Measurements from ENCODE around the gene RERE. TPM values are rescaled to one million over a fixed set of nuclear protein-coding genes. Genes with fewer than 3 reads are reported as not detected.

Gene RERE
- total RNA-seq, 1 experiment from 2014 or later, result 217 TPM

GRCh38 chr1:8722366-8722765 lies 95.1 kb downstream of the RERE start:
- peaks cover 29% of the 10 kb centered on the region for H3K4me1 ChIP-seq (ENCODE audit: control insufficient read depth, insufficient read depth, low read length)
- POLR2A ChIA-PET, result no interaction called here
- no TSS peak for BruUV-seq (replicated peaks)
- H3K27me3 ChIP-seq (ENCODE audit: control insufficient read depth, insufficient read depth, low read length), result no peaks in the 10 kb centered on the region
- intact Hi-C loops (cut with micrococcal nuclease; ENCODE audit: unreplicated experiment) (no loop called here), in situ Hi-C loops (cut with HindIII; ENCODE audit: low pct_unique_long_range_greater_than_20kb, low sequenced_read_pairs) (no loop called here)
- no peaks in the 10 kb centered on the region for H3K36me3 ChIP-seq (ENCODE audit: control insufficient read depth, insufficient read depth, low read length)
- no peaks in the 10 kb centered on the region for H3K9me3 ChIP-seq (ENCODE audit: control insufficient read depth, insufficient read depth, low read depth, low read length)
- DNase-seq (ENCODE audit: low read depth, low spot score) (no peak), ATAC-seq (no peak)
- H3K27ac ChIP-seq (ENCODE audit: low read length), result peak overlapping the region; percentile 29; the same call in 1 of the 2 replicates
- CTCF ChIA-PET, result no interaction called here
- TF ChIP-seq REST (IDR thresholded peaks at IDR 0.05; ENCODE audit: insufficient read depth in 1 of 2, low read depth in 2 of 2, low read length in 1 of 2) (no peak), POLR2AphosphoS5 (IDR thresholded peaks at IDR 0.05; ENCODE audit: low read depth, low read length) (no peak), SIN3A (IDR thresholded peaks at IDR 0.05; ENCODE audit: borderline replicate concordance, insufficient read depth, low read depth, low read length) (no peak), TCF7L2 (IDR thresholded peaks at IDR 0.05; ENCODE audit: low read depth, low read length) (no peak), CTCF (IDR thresholded peaks at IDR 0.05) (no peak)
- H3K4me3 ChIP-seq (ENCODE audit: low read depth in 2 of 2, low read length in 2 of 2), result no peak overlapping the region

DNA sequence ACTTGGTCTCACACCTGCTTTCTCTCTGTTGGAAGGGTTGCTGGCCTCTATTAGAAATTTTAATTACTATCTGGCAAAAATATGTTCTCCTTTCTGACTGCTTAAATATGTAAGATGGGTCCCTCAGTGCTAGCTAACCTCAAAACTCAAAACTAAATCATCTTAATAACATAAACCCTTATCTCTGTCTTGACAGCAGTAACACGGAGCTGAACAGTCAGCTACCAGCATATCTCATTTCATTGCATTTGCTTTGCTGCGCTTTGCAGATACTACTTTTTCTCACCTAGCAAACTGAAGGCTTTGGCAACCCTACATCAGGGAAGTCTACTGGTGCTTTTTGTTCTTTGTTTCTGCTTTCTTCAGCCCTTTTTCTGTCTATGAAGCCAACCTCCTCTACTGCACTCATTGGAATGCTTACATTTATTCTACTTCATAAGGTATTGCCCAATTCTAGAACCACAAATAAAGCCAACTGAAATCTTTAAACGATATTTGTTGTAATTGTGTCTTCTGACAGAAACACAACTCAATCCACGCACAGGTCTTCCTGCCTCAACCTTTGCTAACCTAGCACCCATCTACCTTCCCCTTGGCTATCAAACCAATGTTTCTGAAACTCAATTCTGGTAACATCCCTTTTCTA lies 95.6 kb downstream of the RERE start:
- TF ChIP-seq TCF7L2 (IDR thresholded peaks at IDR 0.05; ENCODE audit: low read depth, low read length) (no peak), SIN3A (IDR thresholded peaks at IDR 0.05; ENCODE audit: borderline replicate concordance, insufficient read depth, low read depth, low read length) (no peak), REST (IDR thresholded peaks at IDR 0.05; ENCODE audit: insufficient read depth in 1 of 2, low read depth in 2 of 2, low read length in 1 of 2) (no peak), CTCF (IDR thresholded peaks at IDR 0.05) (no peak), POLR2AphosphoS5 (IDR thresholded peaks at IDR 0.05; ENCODE audit: low read depth, low read length) (no peak)
- intact Hi-C loops (cut with micrococcal nuclease; ENCODE audit: unreplicated experiment) (no loop called here), in situ Hi-C loops (cut with HindIII; ENCODE audit: low pct_unique_long_range_greater_than_20kb, low sequenced_read_pairs) (no loop called here)
- no peaks in the 10 kb centered on the region for H3K27me3 ChIP-seq (ENCODE audit: control insufficient read depth, insufficient read depth, low read length)
- DNase-seq (ENCODE audit: low read depth, low spot score), result no peak
- ATAC-seq, result no peak
- ChIA-PET CTCF (no interaction called here), POLR2A (no interaction called here)
- no peaks in the 10 kb centered on the region for H3K9me3 ChIP-seq (ENCODE audit: control insufficient read depth, insufficient read depth, low read depth, low read length)
- no peak overlapping the region for H3K4me3 ChIP-seq (ENCODE audit: low read depth in 2 of 2, low read length in 2 of 2)
- no TSS peak for BruUV-seq (replicated peaks)
- peak overlapping the region; percentile 29 for H3K27ac ChIP-seq (ENCODE audit: low read length)
- H3K4me1 ChIP-seq (ENCODE audit: control insufficient read depth, insufficient read depth, low read length), result peaks cover 35% of the 10 kb centered on the region
- no peaks in the 10 kb centered on the region for H3K36me3 ChIP-seq (ENCODE audit: control insufficient read depth, insufficient read depth, low read length)

All from Panc1 (cell line).